GM19438 (cell line): ENCODE measurements around the gene TRIM56.
"Not testable (repeated sequence)": the region's sequence is repeated elsewhere in the genome, so short reads cannot be mapped to it uniquely, and the experiment has no call there.

Experiments
- ATAC-seq: cut with Tn5 transposase; IDR thresholded peaks from one replicate; pipeline ENCODE4 v1.9.1; 2021; ENCODE audit warnings: low read depth; ENCODE audit not compliant: unreplicated experiment

Gene TRIM56

DNA sequence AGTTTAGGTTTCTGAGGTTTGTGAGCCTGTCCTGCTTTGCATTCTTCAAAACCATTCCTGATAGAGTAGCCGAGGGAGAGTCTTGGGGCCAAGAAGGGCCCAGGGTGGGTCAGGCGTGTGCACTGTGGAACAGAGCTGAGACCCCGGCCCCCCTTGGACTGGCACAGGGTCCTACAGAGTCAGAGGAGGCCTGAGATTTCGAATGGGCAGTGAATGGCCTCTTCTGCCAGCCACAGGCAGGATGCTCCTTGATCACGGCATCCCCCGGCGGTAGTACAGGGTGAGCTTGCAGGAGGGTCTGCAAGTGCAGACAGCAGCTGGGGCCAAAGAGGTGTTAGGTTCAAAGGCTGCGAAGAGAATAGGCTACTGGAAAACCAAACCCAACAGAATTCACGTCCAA lies 4.6 kb downstream of the TRIM56 start:
- no peak for ATAC-seq

- ATAC-seq, result not testable (repeated sequence)
Observed at GRCh38 chr7:101092266-101092905, 7.1 kb downstream of the TRIM56 start.

- ATAC-seq, result no peak
Observed at GRCh38 chr7:101093906-101094305, 8.6 kb downstream of the TRIM56 start.

GRCh38 chr7:101094376-101094775 lies 9.1 kb downstream of the TRIM56 start:
- no peak for ATAC-seq

DNA sequence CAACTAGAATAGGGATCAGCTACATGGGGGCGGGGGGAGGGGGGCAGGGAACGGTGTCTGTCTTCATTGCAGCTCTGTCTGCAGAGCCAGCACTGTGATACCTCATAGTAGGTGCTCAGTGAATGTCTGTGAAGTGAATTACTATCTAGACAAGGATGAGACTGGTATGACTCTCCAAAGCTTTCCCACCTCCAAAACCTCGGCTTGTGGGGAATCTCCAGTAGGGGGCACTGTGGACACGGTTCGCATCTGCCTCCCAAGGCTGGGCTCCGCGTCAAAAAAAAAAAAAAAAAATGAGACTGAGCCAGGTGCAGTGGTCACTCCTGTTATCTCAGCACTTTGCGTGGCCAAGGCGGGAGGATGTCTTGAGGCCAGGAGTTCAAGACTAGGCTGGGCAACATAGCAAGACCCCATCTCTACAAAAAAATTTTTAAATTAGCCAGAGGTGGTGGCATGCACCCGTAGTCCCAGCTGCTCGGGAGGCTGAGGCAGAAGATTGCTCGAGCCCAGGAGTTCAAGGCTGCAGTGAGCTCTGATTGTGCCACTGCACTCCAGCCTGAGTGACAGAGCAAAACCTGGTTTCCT lies 9.6 kb downstream of the TRIM56 start:
- no peak for ATAC-seq

GRCh38 chr7:101096331-101096956 lies 11.2 kb downstream of the TRIM56 start:
- ATAC-seq, result no peak

DNA sequence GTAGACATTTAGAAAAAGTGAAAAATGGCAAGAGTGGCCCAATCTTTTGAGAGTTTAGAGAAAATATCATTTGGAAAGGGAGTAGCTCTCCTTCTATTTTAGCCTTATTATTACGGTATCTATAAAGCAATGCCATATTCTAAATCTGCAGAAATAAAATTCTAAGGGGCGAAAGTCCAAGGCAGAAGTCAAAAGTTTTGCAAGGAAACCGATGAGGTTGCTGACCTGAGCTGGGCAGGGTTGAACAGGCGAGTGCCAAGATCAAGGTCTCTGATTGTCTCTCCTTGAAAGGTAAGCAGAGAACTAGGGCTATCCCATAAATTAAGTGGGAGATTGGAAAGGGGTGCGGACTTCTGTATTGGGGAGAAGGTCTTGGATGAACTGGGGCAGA lies 11.7 kb downstream of the TRIM56 start:
- no peak for ATAC-seq

GRCh38 chr7:101097561-101097960 lies 12.3 kb downstream of the TRIM56 start:
- no peak for ATAC-seq

- ATAC-seq, result no peak
Observed at GRCh38 chr7:101099969-101100781, 14.9 kb downstream of the TRIM56 start.

- ATAC-seq, result no peak
Observed at GRCh38 chr7:101100858-101101847, 15.9 kb downstream of the TRIM56 start.

DNA sequence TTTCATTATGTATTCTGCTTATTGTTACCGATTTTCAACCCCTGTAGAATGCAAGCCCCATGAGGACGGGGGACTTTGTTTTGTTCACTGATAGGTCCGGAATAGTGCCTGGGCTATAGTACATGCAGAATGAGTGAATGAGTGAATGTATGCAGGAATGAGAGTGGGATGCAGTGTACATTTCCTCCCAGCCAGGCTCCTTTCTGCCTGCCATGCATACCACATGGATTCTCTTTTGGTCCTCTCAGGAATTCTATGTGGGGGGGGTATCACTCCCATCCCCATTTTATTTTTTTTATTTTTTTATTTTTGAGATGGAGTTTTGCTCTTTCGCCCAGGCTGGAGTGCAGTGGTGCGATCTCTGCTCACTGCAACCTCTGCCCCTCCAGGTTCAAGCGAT lies 16.7 kb downstream of the TRIM56 start:
- ATAC-seq, result no peak

GRCh38 chr7:101103701-101104100 lies 18.4 kb downstream of the TRIM56 start:
- ATAC-seq, result not testable (repeated sequence)

GRCh38 chr7:101104193-101104713 lies 19.0 kb downstream of the TRIM56 start:
- ATAC-seq, result no peak

- ATAC-seq, result no peak
Observed at GRCh38 chr7:101104799-101105198, 19.5 kb downstream of the TRIM56 start.

DNA sequence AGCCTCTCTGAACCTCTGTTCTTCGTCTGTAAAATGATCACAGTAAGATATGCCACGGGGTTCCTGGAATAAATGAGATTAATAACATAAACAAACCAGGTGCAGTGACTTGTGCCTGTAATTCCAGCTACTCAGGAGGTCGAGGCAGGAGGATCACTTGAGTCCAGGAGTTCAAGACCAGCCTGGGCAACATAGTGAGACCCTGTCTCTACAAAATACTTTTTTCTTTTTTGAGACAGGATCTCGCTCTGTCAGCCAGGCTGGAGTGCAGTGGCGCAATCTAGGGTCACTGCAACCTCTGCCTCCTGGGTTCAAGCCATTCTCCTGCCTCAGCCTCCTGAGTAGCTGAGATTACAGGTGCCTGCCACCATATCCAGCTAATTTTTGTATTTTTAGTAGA lies 20.0 kb downstream of the TRIM56 start:
- not testable (repeated sequence) for ATAC-seq

DNA sequence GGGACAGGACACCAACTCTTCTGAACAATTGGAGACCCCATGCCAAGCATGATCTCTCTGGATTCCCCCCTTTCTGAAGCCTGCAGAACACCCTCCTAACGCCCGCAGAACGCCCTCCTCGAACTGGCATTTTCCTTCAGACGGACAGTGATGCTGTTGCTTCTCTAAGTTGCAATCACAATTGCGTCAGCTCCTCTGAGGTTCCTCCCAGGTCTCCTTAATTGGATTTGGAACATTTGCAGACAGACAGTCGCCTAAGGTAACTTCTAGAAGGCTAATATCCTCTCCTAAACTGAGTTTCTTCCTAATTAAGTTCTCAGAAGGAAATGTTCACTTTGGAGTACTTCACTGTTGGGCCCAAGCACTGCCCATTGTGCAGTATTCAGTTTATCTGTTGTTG lies 21.1 kb downstream of the TRIM56 start:
- ATAC-seq, result no peak

- ATAC-seq, result no peak
Observed at GRCh38 chr7:101108330-101108857, 23.1 kb downstream of the TRIM56 start.

DNA sequence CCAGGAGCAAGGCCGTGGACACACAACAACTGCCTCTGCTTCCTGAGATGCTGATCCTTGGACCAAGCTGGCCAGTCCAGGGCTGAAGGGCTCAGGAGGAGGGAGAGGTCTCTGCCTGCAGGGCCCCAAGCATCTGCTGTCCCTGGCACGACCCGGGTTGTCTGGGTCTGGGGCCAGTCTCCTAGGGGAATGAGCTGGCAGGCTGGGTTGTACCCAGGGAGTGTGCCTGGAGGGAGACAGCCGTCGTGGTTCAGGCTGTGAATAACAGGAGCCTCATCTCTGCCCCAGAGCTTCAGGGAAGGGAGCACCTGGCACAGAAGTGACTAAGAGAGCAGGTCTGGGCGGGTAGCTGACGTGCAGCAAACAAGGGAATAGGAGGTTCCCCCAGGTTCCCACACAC lies 23.7 kb downstream of the TRIM56 start:
- no peak for ATAC-seq

- ATAC-seq, result no peak
Observed at GRCh38 chr7:101109368-101109767, 24.1 kb downstream of the TRIM56 start.

- no peak for ATAC-seq
Observed at GRCh38 chr7:101111261-101111660, 26.0 kb downstream of the TRIM56 start.
